Thyroid gland (tissue), 4 donors: Measurements from ENCODE around the gene PTH1R. TPM values are rescaled to one million over a fixed set of nuclear protein-coding genes. Genes with fewer than 3 reads are reported as not detected.

Experiments
- DNase-seq, 2 donors: peaks; one replicate each; pipeline ENCODE4 v3.0.0-alpha.2; 2019
- H3K27ac ChIP-seq, 3 donors: fragments of 200-600 bp; sonication (generic); 1 replicate in 2 of 3; 2 replicates in 1 of 3; pipeline ENCODE4 v1.5.1; 2016 to 2019; ENCODE audit warnings: mild to moderate bottlenecking in 1 of 3, moderate library complexity in 1 of 3
- H3K27me3 ChIP-seq: fragments of 200-600 bp; sonication (generic); one replicate; pipeline ENCODE4 v1.5.1; 2019
- H3K36me3 ChIP-seq, 2 donors: fragments of 200-600 bp; sonication (generic); one replicate each; pipeline ENCODE4 v1.5.1; 2016 to 2019
- H3K4me1 ChIP-seq, 2 donors: fragments of 200-600 bp; sonication (generic); one replicate each; pipeline ENCODE4 v1.5.1; 2017 to 2019
- H3K4me3 ChIP-seq, 3 donors: fragments of 200-600 bp; sonication (generic); replicated peaks in 1 of 3; 1 replicate in 2 of 3; 2 replicates in 1 of 3; pipeline ENCODE4 v1.5.1; 2016; ENCODE audit warnings: mild to moderate bottlenecking in 1 of 3
- H3K9me3 ChIP-seq: fragments of 200-600 bp; sonication (generic); one replicate; pipeline ENCODE4 v1.5.1; 2017
- CTCF ChIP-seq, 6 experiments: fragments of 200-600 bp in 3 of 6; fragments of 450-650 bp in 3 of 6; sonication (generic) in 3 of 6; IDR thresholded peaks; one replicate each; pipeline ENCODE4 v1.5.1; 2016 to 2019; ENCODE audit warnings: antibody characterized with exemption in 6 of 6, mild to moderate bottlenecking in 2 of 6, inconsistent platforms in 1 of 6, moderate library complexity in 1 of 6
- POLR2A ChIP-seq, 2 donors: fragments of 450-650 bp; IDR thresholded peaks; one replicate each; pipeline ENCODE4 v1.6.1; 2017; ENCODE audit warnings: antibody characterized with exemption in 2 of 2, mild to moderate bottlenecking in 2 of 2, moderate library complexity in 1 of 2
- WGBS, 2 donors: methylation state at CpG; one replicate each; pipeline ENCODE4 v1.1.5; 2017; 5-methylcytosine and 5-hydroxymethylcytosine counted together
- intact Hi-C: fragments of 100-400 bp; cut with DNase I; formaldehyde crosslinking; loops from one replicate; pipeline ENCODE4 v1.15.1; 2023
- total RNA-seq, 4 donors: library from RNA; depleted of rRNA; stranded (reverse); fragments of >200 nt; gene quantifications; one replicate each; pipeline ENCODE4 v1.2.3, GENCODE V29; 2016

PTH1R gene
- total RNA-seq, 4 donors from 2014 or later: 1.2 to 10.6 (median 4.4) TPM

GRCh38 chr3:46885612-46886011 lies 8.1 kb downstream of the PTH1R start:
- TF ChIP-seq POLR2A (IDR thresholded peaks at IDR 0.05) (no peak), CTCF (IDR thresholded peaks at IDR 0.05) (no peak)
- H3K27ac ChIP-seq: no peak overlapping the region
- WGBS, 2 donors: 100% methylated on average over 1 to 2 of the region's 3 CpGs
- no peaks in the 10 kb centered on the region for H3K9me3 ChIP-seq
- peaks cover 6 to 26% of the 10 kb centered on the region in 2 donors for H3K4me1 ChIP-seq
- no peaks in the 10 kb centered on the region for H3K27me3 ChIP-seq
- intact Hi-C loops: no loop called here
- H3K4me3 ChIP-seq: no peak overlapping the region
- no peaks in the 10 kb centered on the region for H3K36me3 ChIP-seq
- no peak for DNase-seq

GRCh38 chr3:46887980-46888494 lies 10.5 kb downstream of the PTH1R start:
- DNase-seq: no peak

GRCh38 chr3:46888705-46889104 lies 11.2 kb downstream of the PTH1R start:
- intact Hi-C loops: no loop called here
- Histone ChIP-seq H3K4me1 (peaks cover 8 to 23% of the 10 kb centered on the region in 2 donors), H3K9me3 (no peaks in the 10 kb centered on the region), H3K27me3 (no peaks in the 10 kb centered on the region), H3K36me3 (no peaks in the 10 kb centered on the region), H3K4me3 (no peak overlapping the region), H3K27ac (no peak overlapping the region)
- DNase-seq: peak in 1 of 2 donors; percentile 28
- TF ChIP-seq CTCF (IDR thresholded peaks at IDR 0.05) (no peak), POLR2A (IDR thresholded peaks at IDR 0.05) (no peak)
- WGBS, 2 donors: 71 to 89% methylated on average over 13 of the region's 13 CpGs

More at GRCh38 chr3:46887980-46888494, 10.5 kb downstream of the PTH1R start:
- no peaks in the 10 kb centered on the region for H3K27me3 ChIP-seq
- no peaks in the 10 kb centered on the region for H3K36me3 ChIP-seq
- intact Hi-C loops: no loop called here
- H3K4me1 ChIP-seq: peaks cover 8 to 23% of the 10 kb centered on the region in 2 donors
- 77 to 83% methylated on average over 7 of the region's 7 CpGs for WGBS, 2 donors
- no peak overlapping the region for H3K4me3 ChIP-seq
- H3K9me3 ChIP-seq: no peaks in the 10 kb centered on the region
- no peak for TF ChIP-seq POLR2A (IDR thresholded peaks at IDR 0.05)
- no peak for TF ChIP-seq CTCF (IDR thresholded peaks at IDR 0.05)
- H3K27ac ChIP-seq: no peak overlapping the region

GRCh38 chr3:46889381-46890110 lies 12.0 kb downstream of the PTH1R start:
- Histone ChIP-seq H3K9me3 (no peaks in the 10 kb centered on the region), H3K27ac (no peak overlapping the region), H3K4me1 (peaks cover 8 to 23% of the 10 kb centered on the region in 2 donors), H3K27me3 (no peaks in the 10 kb centered on the region), H3K4me3 (no peak overlapping the region), H3K36me3 (no peaks in the 10 kb centered on the region)
- no peak for TF ChIP-seq CTCF (IDR thresholded peaks at IDR 0.05)
- no peak for TF ChIP-seq POLR2A (IDR thresholded peaks at IDR 0.05)
- 57 to 64% methylated on average over 6 of the region's 6 CpGs for WGBS, 2 donors
- peak in 1 of 2 donors; percentile 31 for DNase-seq
- intact Hi-C loops: no loop called here

GRCh38 chr3:46890132-46890531 lies 12.6 kb downstream of the PTH1R start:
- H3K27me3 ChIP-seq: no peaks in the 10 kb centered on the region
- intact Hi-C loops: no loop called here
- no peaks in the 10 kb centered on the region for H3K9me3 ChIP-seq
- H3K4me1 ChIP-seq: peaks cover 8 to 23% of the 10 kb centered on the region in 2 donors
- no peak overlapping the region for H3K4me3 ChIP-seq
- WGBS, 2 donors: 90 to 95% methylated on average over 1 of the region's 1 CpG
- no peak for DNase-seq
- no peak overlapping the region for H3K27ac ChIP-seq
- H3K36me3 ChIP-seq: no peaks in the 10 kb centered on the region
- TF ChIP-seq POLR2A (IDR thresholded peaks at IDR 0.05) (no peak), CTCF (IDR thresholded peaks at IDR 0.05) (no peak)
